Kidney (tissue), 14 donors: Measurements from ENCODE around the gene ZNF462. TPM values are rescaled to one million over a fixed set of nuclear protein-coding genes. Genes with fewer than 3 reads are reported as not detected.
"Not testable (repeated sequence)": the region's sequence is repeated elsewhere in the genome, so short reads cannot be mapped to it uniquely, and the experiment has no call there.

Experiments
- DNase-seq, 5 donors: peaks; one replicate each; pipeline ENCODE4 v3.0.0-alpha.2; 2013 to 2020
- FAIRE-seq: peaks from 2 replicates; lab custom pipeline; 2012; peaks lifted over from hg19 to GRCh38; lab: Jason Lieb, UNC
- H3K27ac ChIP-seq, 2 donors: one replicate each; pipeline ENCODE4 v1.7.0; 2013; ENCODE audit warnings: low read depth in 2 of 2, low read length in 2 of 2, inconsistent platforms in 1 of 2
- H3K27me3 ChIP-seq: one replicate; pipeline ENCODE4 v1.7.1; 2013; ENCODE audit warnings: low read length, inconsistent platforms; ENCODE audit not compliant: control insufficient read depth, insufficient read depth
- H3K36me3 ChIP-seq, 3 donors: one replicate each; pipeline versions ENCODE4 v1.7.0 to v1.7.1; 2013; ENCODE audit warnings: low read length in 3 of 3, control low read depth in 1 of 3, inconsistent platforms in 1 of 3; ENCODE audit not compliant: insufficient read depth in 3 of 3, control insufficient read depth in 2 of 3
- H3K4me1 ChIP-seq, 3 donors: one replicate each; pipeline versions ENCODE4 v1.7.0 to v1.7.1; 2013; ENCODE audit warnings: low read length in 3 of 3, inconsistent platforms in 1 of 3, low read depth in 1 of 3; ENCODE audit not compliant: control insufficient read depth in 2 of 3, insufficient read depth in 2 of 3
- H3K4me3 ChIP-seq, 3 donors: one replicate each; pipeline versions ENCODE4 v1.7.0 to v1.8.1; 2013; ENCODE audit warnings: low read length in 3 of 3, control low read depth in 1 of 3, inconsistent platforms in 1 of 3
- H3K9ac ChIP-seq, 3 donors: one replicate each; pipeline versions ENCODE4 v1.7.0 to v1.7.1; 2013; ENCODE audit warnings: low read length in 3 of 3, control low read depth in 1 of 3, inconsistent platforms in 1 of 3
- H3K9me3 ChIP-seq, 3 donors: one replicate each; pipeline versions ENCODE4 v1.7.0 to v1.7.1; 2013; ENCODE audit warnings: low read length in 3 of 3, control low read depth in 1 of 3, inconsistent platforms in 1 of 3; ENCODE audit not compliant: control insufficient read depth in 2 of 3, insufficient read depth in 1 of 3
- CTCF ChIP-seq: IDR thresholded peaks from 3 replicates; pipeline ENCODE4 v1.5.1; 2012; ENCODE audit warnings: mild to moderate bottlenecking, moderate library complexity, borderline replicate concordance; ENCODE audit not compliant: insufficient read depth; ENCODE audit errors: extremely low read depth
- intact Hi-C: fragments of 100-400 bp; cut with DNase I; formaldehyde crosslinking; loops from one replicate; pipeline ENCODE4 v1.11.1; 2022
- polyA plus RNA-seq: library from polyadenylated mRNA; stranded (reverse); fragments of 350-450 nt; fragmentation: Illumina TruSeq; extraction: RNeasy Lipid Tissue Mini Kit (QIAGEN cat#74804); gene quantifications from one replicate; pipeline ENCODE4 v1.2.3, GENCODE V29; 2014; ENCODE audit warnings: low read depth, low replicate concordance; ENCODE audit not compliant: insufficient read depth
- total RNA-seq: library from RNA; stranded (reverse); fragmentation: NEBNext Ultra II Directional; extraction: Animal tissue kit (Norgen Biotek cat#: 25700); gene quantifications from one replicate; pipeline ENCODE4 v1.2.1, GENCODE V29; 2021
- donor health status: control.
- donor health status: control.
- donor health status: control.
- donor health status: control.
- donor health status: control.
- donor health status: DM: yes; HTN: yes; CAD: no.
- donor health status: Normal renal cell carcinoma (clear cell type).

ZNF462 gene
- total and polyA plus RNA-seq, 2 donors from 2014 or later, result 1.8 to 47.0 TPM

- H3K27me3 ChIP-seq, result no peaks in the 10 kb centered on the region
- intact Hi-C loops, result no loop called here
- TF ChIP-seq CTCF, result no peak
- H3K4me3 ChIP-seq, result no peak overlapping the region
- no peak for FAIRE-seq
- H3K9me3 ChIP-seq, result no peaks in the 10 kb centered on the region
- no peak overlapping the region for H3K9ac ChIP-seq
- H3K27ac ChIP-seq, result no peak overlapping the region
- peaks cover 0 to 6% (median 3%) of the 10 kb centered on the region in 3 donors for H3K4me1 ChIP-seq
- no peak for DNase-seq
- H3K36me3 ChIP-seq, result no peaks in the 10 kb centered on the region
Measured at GRCh38 chr9:106897751-106898150, 34.8 kb downstream of the ZNF462 start.

- DNase-seq, FAIRE-seq, H3K9ac ChIP-seq, H3K4me3 ChIP-seq, H3K4me1 ChIP-seq, H3K9me3 ChIP-seq, H3K27me3 ChIP-seq, H3K27ac ChIP-seq, intact Hi-C loops, H3K36me3 ChIP-seq: not testable (repeated sequence)
Measured at GRCh38 chr9:106900523-106900922, 37.6 kb downstream of the ZNF462 start.

GRCh38 chr9:106906129-106906528, 43.2 kb downstream of the ZNF462 start:
- DNase-seq (no peak), FAIRE-seq (no peak)
- Histone ChIP-seq H3K9ac (no peak overlapping the region), H3K4me1 (peaks cover 0 to 5% (median 0%) of the 10 kb centered on the region in 3 donors), H3K27me3 (no peaks in the 10 kb centered on the region), H3K36me3 (no peaks in the 10 kb centered on the region), H3K4me3 (no peak overlapping the region), H3K9me3 (no peaks in the 10 kb centered on the region), H3K27ac (no peak overlapping the region)
- no peak for TF ChIP-seq CTCF
- intact Hi-C loops, result no loop called here

- intact Hi-C loops, result no loop called here
- H3K36me3 ChIP-seq, result no peaks in the 10 kb centered on the region
- H3K4me3 ChIP-seq, result no peak overlapping the region
- H3K9me3 ChIP-seq, result no peaks in the 10 kb centered on the region
- H3K27me3 ChIP-seq, result no peaks in the 10 kb centered on the region
- TF ChIP-seq CTCF, result no peak
- DNase-seq, result no peak
- peaks cover 0 to 19% (median 3%) of the 10 kb centered on the region in 3 donors for H3K4me1 ChIP-seq
- H3K27ac ChIP-seq, result no peak overlapping the region
- no peak for FAIRE-seq
- no peak overlapping the region for H3K9ac ChIP-seq
Measured at GRCh38 chr9:106911951-106912350, 49.0 kb downstream of the ZNF462 start.
